Left lobe of liver (tissue), 2 donors: ENCODE measurements around the gene F8A1. TPM values are rescaled to one million over a fixed set of nuclear protein-coding genes. Genes with fewer than 3 reads are reported as not detected.
"Not testable (repeated sequence)": the region's sequence is repeated elsewhere in the genome, so short reads cannot be mapped to it uniquely, and the experiment has no call there.

Experiments used
- ATAC-seq: fragments of 200-7000 bp; cut with Tn5 transposase; one replicate; pipeline ENCODE4 v1.9.1; 2020; ENCODE audit warnings: mild to moderate bottlenecking, moderate library complexity
- DNase-seq: peaks from one replicate; pipeline ENCODE4 v3.0.0-alpha.2; 2020; ENCODE audit warnings: low spot score
- total RNA-seq: library from RNA; stranded (reverse); gene quantifications from one replicate; pipeline ENCODE4 v1.2.1, GENCODE V29; 2021
- donor health status: DM: no; HTN: no; CAD: no; lungs with moderate emphysema.
- donor health status: DM: no; HTN: yes; CAD: no.

F8A1 gene
- total RNA-seq = 17.3 TPM

DNA sequence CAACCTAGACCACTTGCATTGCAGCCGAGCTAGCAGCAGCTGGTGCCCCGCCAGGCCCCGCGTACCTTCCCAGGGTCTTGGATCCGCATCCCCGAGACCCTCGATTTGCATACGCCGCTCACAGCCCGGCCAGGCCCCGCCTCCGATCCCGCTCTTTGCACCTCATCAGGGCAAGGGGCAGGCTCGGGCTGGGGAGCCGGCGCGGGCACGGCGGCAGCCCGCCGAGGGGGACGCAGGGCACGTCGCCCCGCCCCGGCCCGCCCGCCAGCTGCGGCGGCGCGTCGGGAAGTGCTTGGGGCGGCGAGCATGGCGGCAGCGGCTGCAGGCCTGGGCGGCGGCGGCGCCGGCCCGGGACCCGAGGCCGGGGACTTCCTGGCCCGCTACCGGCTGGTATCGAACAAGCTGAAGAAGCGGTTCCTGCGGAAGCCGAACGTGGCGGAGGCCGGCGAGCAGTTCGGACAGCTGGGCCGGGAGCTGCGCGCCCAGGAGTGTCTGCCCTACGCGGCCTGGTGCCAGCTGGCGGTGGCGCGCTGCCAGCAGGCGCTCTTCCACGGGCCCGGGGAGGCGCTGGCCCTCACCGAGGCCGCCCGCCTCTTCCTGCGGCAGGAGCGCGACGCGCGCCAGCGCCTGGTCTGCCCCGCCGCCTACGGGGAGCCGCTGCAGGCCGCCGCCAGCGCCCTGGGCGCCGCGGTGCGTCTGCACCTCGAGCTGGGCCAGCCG, at the start of gene F8A1:
TSS of gene F8A1 (plus strand) at position 287 of the 720 bp plus-strand sequence. CDS start at position 307, 20 bp downstream.
- not testable (repeated sequence) for DNase-seq
- peak; percentile 85 for ATAC-seq

DNA sequence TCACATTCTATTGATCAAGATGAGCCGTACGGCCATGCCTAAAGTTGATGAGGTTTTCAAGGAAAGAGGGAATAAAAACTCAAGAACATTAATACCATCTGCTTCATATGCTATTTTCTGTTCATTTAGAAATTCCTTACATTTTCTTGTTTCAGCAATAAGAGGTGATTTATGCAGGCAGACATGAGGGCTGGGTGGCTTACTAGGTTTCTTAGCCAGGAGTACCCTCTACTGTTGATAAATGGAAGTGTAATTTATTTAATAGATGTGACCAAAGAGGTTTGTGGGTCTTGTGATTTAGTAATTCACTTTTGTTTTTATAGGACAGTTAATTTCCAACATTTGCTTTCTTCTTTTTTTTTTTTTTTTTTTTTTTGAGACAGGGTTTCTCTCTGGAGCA, 45.3 kb upstream of the F8A1 start:
- DNase-seq (no peak), ATAC-seq (peak; percentile 77)

DNA sequence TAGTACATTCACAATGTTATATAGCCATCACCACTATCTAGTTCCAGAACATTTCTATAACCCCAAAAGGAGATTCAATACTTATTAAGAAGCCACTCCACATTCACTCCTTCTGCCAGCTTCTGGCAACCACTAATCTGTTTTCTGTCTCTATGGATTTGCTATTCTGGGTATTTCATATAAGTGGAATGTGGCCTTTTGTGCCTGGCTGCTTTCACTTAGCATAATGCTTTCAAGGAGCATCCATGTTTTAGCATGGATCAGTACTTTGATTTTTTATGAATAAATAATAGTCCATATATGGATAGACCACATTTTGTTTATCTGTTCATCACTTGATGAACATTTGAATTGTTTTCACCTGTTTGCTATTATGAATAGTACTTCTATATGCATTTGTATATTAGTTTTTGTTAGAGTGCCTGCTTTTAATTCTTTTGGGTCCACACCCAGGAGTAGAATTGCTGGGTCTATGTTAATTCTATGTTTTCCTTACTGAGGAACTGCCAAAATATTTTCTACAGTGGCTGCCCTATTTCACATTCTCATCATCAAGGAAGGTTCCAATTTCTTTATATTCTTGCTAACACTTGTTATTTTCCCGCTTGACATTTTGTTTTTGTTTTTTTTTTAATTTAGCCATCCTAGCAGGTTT, 35.1 kb upstream of the F8A1 start:
- DNase-seq (no peak), ATAC-seq (no peak)

DNA sequence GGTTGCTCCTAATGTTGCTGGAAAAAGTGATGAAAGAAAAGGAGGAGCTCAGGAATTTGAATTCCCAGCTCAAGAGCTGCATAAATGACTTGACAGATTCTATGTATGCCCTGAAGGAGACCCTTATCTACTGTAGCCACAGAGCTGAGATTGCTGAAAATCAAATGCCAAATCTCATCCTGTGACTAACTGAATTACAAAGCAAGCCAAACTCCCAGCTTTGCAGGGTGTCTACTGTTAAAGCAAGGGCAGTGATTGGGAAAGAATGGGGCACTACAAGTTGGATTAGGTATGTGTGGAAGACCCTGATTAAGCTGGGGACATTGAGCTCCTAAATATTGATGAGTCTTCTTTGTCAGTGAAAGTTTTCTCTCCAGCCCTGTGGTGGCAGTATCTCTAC, 30.9 kb upstream of the F8A1 start:
- ATAC-seq = no peak
- no peak for DNase-seq

DNA sequence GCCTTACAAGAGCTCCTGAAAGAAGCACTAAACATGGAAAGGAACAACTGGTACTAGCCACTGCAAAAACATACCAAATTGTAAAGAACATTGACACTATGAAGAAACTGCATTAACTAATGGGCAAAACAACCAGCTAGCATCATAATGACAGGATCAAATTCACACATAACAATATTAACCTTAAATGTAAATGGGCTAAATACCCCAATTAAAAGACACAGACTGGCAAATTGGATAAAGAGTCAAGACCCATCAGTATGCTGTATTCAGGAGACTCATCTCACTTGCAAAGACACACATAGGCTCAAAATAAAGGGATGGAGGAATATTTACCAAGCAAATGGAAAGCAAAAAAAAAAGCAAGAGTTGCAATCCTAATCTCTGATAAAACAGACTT, 17.6 kb upstream of the F8A1 start:
- not testable (repeated sequence) for ATAC-seq, DNase-seq

DNA sequence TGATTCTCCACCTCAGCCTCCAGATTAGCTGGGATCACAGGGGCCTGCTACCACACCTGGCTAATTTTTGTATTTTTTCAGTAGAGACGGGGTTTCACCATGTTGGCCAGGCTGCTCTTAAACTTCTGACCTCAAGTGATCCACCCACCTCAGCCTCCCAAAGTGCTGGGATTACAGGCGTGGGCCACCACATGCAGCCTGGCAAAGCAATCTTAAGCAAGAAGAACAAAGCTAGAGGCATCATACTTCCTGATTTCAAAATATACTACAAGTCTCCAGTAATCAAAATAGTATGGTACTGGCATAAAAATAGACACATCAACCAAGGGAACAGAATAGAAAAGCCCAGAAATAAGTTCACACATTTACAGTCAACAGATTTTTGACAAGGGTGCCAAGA, 12.8 kb upstream of the F8A1 start:
- ATAC-seq (no peak), DNase-seq (no peak)

DNA sequence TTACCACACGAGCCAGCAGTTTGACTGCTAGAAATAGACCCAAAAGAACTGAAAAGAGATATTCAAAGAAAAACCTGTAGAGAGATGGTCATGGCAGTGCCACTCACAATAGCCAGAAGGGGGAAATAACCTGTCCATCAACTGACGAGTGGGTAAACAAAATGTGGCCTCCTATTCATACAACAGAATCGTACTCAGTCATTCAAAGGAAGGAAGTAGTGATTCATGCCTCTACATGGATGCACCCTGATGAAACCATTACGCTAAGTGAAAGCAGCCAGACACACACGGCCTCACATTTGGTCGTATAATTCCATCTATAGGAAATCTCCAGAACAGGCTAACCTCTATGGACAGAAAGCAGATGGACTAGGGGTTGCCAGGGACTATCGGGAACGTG, 2.1 kb upstream of the F8A1 start:
- ATAC-seq, DNase-seq: not testable (repeated sequence)

DNA sequence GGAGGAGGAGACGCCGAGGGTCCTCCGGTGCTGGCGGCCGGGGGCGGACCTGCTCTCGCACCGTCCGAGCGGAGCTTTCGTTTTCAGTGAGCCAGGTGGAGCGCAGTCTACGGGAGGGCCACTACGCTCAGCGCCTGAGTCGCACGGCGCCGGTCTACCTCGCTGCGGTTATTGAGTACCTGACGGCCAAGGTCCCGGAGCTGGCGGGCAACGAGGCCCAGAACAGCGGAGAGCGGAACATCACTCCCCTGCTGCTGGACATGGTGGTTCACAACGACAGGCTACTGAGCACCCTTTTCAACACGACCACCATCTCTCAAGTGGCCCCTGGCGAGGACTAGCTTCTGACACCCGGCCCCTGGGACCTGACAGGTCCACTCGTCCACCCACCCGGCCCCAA, 1.1 kb upstream of the F8A1 start:
- not testable (repeated sequence) for DNase-seq, ATAC-seq

DNA sequence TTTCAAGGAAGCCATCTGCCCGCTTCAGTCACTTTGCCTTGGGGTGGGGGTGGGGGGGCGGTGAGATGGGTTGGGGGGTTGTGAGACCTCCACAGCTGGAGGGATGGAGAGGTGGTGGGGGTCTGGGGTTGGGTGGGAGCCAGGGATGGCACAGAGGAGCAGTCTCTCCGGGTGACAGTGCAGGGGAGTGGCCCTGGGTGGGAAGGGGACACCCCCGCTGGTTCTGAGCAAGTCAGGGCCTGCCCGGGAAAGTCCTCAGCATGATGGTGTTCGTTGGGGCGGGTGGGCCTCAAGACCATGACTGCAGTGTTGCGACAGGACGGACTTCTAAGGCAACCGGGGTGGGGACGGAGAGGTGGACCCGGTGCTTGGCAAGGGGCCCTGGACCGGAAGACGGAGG, 606 bp upstream of the F8A1 start:
- not testable (repeated sequence) for ATAC-seq, DNase-seq

DNA sequence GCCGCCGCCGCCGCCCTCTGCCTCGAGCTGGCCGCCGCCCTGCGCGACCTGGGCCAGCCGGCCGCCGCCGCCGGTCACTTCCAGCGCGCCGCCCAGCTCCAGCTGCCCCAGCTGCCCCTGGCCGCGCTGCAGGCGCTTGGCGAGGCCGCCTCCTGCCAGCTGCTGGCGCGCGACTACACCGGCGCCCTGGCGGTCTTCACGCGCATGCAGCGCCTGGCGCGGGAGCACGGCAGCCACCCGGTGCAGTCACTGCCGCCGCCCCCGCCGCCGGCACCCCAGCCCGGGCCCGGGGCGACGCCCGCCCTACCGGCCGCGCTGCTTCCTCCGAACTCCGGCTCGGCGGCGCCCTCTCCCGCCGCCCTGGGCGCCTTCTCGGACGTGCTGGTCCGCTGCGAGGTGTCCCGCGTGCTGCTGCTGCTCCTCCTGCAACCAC, 650 bp downstream of the F8A1 start:
- DNase-seq = not testable (repeated sequence)
- ATAC-seq = peak; percentile 71

DNA sequence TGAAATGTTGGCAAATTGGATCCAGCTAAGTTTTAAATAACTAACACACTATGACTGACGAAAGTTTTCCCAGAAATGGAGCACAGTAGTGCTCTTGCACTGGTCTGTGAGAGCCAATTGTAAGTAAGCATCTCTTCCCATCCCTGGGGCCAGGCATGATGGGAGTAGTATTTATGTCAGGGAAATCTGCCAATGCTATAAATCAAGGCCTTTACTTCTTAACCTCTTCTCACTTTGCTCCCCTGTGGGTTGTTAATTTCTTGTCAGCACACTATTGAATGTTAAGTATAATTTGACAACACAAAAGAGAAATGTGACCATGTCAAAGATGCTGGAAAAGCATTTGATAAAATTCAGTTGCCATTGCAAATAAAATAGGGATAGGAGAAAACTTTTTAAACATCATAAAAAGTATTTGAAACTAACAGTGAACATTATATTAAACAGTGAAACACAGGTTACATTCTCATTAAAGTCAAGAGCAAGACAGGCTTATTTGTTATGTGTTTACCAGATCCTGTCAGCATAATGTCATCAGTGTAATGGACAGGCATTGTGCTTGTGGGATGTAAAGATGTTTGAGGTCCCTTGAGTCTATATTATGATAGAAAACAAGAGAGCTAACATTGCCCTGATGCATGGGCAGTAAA, 5.0 kb downstream of the F8A1 start:
- DNase-seq (no peak), ATAC-seq (no peak)

DNA sequence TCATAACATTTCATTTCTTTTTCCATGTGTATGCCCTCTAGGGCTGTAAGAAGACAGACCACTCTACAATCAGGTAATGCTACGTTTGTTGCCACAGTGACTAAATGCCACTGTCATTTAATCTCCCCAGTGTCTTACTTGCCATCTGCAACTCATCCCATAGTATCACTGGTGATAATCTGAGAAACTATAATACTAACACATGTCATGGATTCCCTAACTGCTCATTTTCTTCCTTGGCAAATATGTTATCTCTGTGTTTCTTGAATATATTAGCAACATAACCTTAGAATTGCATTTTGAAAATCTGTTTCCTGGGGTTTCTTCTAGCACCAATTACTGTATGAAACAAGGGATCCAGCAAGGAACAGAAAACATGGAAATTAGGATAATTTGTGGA, 6.1 kb downstream of the F8A1 start:
- no peak for ATAC-seq

DNA sequence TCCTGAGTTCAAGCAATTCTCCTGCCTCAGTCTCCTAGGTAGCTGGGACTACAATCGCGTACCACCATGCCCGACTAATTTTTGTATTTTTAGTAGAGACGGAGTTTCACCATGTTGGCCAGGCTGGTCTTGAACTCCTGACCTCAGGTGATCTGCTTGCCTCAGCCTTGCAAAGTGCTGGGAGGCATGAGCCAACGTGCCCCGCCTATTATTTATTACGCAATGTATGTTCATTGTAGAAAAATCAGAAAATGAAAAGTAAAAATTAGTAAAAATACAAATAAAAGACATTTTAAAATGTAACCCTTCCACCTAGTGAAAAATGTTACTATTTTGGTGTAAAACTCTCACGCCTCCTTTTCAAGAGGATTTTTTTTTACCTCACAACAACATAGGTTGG, 14.2 kb downstream of the F8A1 start:
- ATAC-seq (no peak), DNase-seq (no peak)

More for the DNA sequence above, 6.1 kb downstream of the F8A1 start:
- no peak for DNase-seq

DNA sequence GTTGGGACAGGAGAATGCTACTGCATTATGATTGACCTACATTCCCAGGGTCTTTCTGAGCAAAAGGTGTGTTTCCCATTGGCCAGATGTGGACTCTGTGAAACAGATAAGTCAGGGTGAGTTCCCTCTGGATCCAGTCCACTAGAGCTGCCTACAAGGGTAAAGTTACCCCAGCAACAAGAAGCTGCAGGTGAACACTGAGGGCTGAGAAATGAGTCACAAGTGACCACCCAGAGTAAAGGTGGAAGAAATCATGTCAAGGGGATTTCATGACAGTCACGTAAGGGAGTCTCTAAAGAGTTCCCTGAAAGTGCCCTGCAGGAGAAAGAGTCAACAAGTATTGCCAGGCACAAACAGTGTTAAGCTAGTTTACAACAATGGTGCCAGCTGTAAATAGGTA, 16.3 kb downstream of the F8A1 start:
- ATAC-seq (no peak), DNase-seq (no peak)

DNA sequence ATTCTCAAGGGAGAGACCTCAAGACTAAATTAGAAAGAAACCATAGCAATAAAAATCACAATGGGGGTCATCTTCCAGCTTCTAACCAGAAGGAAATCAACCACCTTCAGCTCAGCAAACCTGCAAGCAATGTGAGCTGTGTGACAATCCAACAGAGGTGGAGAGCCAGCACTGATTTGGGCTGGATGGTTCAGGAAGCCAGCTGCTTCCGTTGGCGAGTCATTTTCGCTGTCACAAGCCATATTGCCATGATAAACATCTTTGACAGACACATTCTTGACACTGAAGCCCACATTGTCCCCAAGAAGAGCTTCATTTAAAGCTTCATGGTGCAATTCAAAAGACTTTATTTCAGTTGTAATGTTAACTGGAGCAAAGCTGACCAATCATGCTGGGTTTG, 22.7 kb downstream of the F8A1 start:
- ATAC-seq = no peak

DNA sequence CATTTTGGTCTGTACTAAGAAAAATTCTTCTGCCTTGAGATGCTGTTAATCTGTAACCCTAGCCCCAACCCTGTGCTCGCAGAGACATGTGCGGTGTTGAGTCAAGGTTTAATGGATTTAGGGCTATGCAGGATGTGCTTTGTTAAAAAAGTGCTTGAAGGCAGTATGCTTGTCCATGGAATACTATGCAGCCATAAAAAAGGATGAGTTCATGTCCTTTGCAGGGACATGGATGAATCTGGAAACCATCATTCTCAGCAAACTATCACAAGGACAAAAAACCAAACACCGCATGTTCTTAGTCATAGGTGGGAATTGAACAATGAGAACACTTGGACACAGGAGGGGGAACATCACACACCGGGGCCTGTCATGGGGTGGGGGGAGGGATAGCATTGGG, 23.9 kb downstream of the F8A1 start:
- ATAC-seq, DNase-seq: not testable (repeated sequence)

More for the DNA sequence above, 22.7 kb downstream of the F8A1 start:
- no peak for DNase-seq

DNA sequence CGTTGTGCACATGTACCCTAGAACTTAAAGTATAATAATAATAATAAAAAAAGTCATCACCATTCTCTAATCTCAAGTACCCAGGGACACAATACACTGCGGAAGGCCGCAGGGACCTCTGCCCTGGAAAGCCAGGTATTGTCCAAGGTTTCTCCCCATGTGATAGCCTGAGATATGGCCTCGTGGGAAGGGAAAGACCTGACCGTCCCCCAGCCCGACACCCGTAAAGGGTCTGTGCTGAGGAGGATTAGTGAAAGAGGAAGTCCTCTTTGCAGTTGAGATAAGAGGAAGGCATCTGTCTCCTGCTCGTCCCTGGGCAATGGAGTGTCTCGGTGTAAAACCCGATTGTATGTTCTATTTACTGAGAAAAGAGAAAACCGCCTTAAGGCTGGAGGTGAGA, 24.4 kb downstream of the F8A1 start:
- ATAC-seq = not testable (repeated sequence)

DNA sequence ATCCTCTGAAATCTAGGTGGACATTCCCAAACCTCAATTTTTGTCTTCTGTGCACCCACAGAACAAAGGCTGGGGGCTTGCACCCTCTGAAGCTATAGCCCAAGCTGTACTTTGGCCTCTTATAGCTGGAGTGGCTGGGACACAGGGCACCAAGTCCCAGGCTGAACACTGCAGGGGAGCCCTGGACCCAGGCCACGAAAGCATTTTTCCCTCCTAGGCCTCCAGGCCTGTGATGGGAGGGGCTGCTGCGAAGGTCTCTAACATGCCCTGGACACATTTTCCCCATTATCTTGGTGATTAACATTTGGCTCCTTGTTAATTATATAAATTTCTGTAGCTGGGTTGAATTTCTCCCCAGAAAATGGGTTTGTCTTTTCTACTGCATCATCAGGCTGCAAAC, 27.9 kb downstream of the F8A1 start:
- DNase-seq (no peak), ATAC-seq (no peak)

More for the DNA sequence above, 24.4 kb downstream of the F8A1 start:
- not testable (repeated sequence) for DNase-seq

DNA sequence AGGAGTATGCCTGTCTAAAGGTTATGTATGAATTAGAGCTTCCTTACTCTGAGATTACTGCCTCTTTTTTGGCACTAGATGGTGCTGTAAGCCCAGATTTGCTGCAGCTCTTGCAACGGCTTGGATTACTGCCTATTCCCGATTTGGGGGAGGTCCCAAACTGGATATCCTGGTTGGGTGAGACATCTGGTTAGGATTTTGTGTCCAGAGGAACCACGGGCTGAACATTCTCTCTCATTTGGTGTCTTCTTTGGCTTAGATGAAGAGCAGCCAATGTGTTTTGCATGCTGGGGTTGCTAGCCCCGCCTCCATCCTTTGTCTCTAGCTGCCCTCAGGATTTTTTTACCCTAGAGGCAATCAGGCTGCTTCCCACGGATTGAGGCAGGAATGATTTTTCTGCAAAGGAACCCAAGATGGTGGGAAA, 31.9 kb downstream of the F8A1 start:
- ATAC-seq (peak; percentile 94), DNase-seq (peak; percentile 53)

DNA sequence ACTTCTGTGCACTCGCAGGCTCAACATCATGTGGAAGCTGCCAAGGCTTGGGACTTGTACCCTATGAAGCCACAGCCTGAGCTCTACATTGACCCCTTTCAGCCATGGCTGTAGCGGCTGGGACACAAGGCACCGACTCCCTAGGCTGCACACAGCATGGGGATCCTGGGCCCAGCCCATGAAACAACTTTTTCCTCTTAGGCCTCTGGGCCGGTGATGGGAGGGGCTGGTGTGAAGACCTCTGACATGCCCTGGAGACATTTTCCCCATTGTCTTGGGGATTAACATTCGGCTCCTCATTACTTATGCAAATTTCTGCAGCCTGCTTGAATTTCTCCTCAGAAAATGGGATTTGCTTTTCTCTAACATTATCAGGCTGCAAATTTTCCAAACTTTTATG, 38.6 kb downstream of the F8A1 start:
- not testable (repeated sequence) for ATAC-seq, DNase-seq
